ENCODE data around the gene ADCK1.
"Not testable (repeated sequence)": the region's sequence is repeated elsewhere in the genome, so short reads cannot be mapped to it uniquely, and the experiment has no call there.

Gene ADCK1

DNA sequence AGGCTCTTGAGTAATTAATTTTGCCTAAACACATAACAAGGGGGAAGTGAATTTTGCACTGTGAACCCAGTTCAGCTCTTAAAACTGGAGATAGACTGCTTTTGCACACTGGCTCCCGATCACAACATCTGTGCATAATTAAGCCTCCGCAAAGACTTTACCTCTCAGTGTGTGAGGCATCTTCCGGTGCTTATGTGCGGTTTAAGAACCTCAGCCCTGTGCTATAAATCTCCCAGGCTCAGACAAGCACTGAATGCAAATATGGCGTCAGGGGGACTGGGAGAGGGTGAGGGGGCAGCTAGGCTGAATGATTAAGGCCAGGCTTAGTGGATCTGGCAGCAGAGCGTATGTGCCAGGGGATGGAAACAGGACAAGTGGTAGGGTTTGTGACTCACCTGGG, 103.3 kb downstream of the ADCK1 start:
- no peak for DNase-seq (ENCODE audit: low read depth)

DNA sequence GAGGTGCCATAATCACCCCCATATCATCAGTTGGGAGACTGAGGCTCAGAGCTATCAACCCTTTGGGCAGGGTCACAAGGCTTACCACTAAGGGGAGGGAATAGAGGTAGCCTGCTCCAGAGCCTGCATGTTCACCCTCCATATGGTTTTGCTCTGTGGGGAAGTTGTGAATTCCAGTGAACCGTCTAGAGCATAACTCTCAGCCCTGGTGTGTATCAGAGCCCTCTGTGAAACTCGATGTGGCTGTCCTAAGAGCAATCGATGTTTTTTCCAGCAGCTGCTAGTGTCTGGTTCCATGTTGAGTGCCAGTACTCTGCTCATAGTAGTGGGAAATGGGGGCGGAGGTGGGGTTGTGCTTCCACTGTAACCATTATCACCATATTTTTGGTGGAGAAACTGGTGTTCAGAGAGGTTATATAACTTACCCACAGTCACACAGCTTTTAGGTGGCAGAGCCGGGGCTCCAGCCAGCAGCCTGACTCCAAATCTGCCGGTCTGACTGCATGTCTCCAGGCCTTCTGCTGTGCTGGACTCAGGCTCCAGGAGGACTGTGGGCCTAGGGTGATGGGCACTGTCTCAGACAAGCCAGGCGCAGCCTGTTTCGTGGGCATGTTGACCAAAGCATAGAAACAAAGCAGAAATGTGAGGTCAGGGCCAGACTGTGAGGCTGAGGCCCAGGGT, 104.2 kb downstream of the ADCK1 start:
- DNase-seq (ENCODE audit: low read depth) = no peak

DNA sequence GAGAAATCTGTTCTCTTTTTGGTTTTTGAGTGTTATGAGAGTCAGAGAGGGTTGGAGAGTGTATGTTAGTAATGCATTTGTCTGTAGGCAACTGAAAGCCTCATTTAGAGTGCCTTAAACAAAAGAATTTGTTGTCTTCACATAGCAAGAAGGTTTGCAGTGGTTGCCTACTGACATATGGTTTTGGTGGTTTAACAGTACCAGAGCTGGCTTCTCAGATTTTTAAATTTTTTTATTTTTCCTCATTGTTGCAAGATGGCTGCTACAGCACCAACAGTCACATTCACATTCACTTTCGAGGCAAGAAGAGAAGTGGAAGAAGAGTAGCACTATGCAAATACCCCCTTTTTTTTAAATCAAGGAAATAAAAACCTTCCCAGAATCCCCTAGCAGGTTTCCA, 106.5 kb downstream of the ADCK1 start:
- DNase-seq (ENCODE audit: low read depth) = no peak

DNA sequence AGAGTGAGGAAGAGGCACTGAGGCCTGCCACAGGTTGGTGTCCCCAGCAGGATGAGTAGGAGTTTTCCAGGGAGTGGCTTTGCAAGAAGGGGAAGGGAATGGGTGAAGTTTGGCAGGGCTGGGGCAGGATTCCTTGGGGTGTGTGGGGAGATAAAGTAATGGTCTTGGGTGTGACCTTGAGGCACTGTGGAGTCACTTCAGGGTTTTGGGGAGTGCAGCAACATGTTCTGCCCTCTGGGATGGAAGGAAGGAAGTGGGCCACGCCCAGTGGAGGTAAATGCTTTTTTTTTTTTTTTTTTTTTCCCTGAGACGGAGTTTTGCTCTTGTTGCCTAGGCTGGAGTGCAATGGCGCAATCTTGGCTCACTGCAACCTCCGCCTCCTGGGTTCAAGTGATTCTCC, 108.9 kb downstream of the ADCK1 start:
- DNase-seq (ENCODE audit: low read depth) = no peak

DNA sequence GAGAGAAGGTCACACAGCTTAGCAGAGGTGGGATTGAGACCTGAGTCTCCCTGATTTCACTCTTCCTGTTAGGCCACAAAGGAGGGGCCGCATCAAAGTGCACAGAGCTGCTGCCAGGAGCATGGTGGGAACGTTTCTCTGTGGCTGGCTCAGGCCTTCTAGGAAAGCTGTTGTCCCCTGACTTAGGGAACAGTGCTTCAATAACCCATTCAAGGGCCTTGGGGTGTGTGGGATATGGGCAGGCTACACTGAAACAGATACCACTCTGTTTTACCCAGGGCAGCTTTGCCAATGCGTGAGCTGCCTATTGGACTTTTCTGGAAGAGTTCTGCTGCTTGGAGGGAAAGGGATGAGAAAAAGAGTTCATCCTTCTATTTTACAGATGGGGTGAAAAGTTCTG, 110.0 kb downstream of the ADCK1 start:
- no peak for DNase-seq (ENCODE audit: low read depth)

DNA sequence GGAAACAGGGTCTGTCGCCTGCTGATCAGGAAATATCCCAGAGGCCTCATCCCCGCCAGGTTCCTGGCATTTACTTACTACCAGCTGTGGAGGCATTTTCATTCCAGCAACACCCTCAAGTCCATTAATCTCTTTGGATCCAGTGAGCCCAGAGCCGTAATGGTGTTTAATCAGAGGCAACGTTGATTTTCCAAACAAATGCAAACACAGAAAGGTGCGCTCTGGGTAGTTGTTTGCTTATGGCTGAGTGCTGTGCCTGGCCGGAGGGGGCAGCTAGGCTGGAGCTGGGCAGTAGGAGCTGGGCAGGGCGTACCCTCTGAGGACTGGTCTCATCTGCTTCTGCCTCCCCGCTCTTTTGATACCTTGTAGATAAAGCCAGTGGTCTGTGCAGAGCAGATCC, 110.6 kb downstream of the ADCK1 start:
- DNase-seq (ENCODE audit: low read depth) = no peak

DNA sequence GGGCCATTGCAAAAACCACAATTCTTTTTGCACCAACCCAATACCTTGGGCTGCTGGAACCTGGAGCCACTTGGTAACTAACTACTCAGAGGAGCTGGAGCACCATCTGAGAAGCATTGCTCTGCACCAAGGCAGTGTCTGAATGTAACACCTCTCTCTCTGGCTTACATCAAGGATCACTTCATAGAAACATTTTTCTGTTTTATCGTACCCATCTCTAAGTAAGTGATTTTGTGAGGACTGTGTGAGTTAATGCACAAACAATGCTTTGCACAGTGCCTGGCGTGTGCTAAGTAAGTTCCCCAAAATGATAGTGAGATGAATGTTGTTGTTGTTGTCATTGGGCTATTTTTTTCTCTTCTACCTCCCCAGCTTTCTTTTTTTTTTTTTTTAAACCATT, 111.4 kb downstream of the ADCK1 start:
- no peak for DNase-seq (ENCODE audit: low read depth)

DNA sequence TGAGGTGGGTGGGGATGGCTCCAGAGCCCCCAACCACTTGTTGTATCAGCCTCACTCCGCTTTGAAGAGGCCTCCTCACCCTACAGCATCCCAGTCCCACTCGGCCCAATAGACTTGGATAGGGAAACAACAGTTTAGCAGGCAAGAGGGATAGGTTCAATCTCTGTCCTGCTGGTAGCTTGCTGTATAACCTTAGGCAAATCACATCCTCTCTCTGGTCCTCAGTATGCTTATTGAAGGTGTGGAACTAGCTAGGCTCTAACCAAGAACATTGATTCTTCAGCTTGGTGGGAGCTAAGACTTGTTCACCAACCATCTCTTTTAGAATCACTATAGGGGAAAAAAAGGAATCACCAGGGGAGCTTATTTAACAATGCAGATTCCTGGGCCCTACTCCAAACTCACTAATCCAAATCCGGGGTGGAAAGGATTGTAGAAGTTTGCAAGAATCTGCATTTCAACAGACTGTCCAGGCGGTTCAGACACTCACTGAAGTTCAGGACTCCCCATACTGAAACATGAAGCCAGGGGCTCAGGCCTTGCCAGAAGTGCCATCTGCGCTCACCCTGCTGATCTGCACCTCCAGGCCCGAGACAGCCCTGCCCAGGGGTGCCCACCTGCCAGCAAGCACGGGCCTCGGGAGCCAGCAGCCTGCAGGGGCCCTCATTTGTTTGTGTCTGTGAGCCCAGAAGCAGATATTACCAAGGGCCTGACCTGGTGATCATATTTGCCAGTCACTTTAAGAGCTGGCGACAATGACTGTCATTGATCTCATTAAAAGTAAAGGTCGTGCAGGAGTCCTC, 113.0 kb downstream of the ADCK1 start:
- DNase-seq (ENCODE audit: low read depth) = no peak

DNA sequence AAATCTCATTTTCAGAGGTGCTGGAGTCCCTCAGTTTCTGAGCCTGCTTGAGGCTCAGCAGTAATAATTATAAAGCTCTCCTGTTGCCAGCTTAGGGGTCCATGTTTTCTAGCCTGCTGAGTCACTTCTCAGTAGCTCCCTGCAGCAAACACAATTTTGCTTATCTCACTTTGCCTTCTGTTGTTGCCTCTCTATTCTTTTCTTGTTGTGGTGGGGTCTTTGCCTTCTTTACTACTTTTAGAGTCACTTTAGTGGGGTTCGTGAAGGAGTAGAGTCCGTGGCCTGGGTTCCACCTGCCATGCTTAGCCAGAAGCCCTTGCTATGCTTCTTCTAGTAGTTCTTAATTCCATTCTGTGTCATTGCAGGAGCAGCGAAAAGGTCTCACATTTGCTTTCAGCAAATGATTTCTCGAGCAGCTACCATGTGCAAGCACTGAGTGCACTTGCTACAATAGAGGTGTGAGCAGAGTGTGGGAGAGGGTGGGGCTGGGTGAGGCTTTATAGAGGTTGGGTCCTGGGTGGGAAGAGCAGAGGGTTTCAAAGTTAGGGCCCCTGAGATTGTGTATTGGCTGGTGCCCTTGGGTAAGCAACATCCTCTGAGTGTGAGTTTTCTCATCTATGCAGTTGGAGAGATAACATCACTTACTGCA, 114.3 kb downstream of the ADCK1 start:
- DNase-seq (ENCODE audit: low read depth) = no peak

DNA sequence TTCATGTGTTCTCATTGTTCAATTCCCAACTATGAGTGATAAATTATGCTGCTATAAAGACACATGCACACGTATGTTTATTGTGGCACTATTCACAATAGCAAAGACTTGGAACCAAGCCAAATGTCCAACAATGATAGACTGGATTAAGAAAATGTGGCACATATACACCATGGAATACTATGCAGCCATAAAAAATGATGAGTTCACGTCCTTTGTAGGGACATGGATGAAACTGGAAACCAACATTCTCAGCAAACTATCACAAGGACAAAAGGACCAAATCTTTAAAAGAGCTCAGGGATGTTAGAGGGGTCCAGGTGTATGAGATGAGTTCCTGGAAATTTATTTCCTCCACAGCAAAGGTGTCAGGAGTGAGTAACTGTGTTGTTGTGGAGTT, 115.5 kb downstream of the ADCK1 start:
- not testable (repeated sequence) for DNase-seq (ENCODE audit: low read depth)

DNA sequence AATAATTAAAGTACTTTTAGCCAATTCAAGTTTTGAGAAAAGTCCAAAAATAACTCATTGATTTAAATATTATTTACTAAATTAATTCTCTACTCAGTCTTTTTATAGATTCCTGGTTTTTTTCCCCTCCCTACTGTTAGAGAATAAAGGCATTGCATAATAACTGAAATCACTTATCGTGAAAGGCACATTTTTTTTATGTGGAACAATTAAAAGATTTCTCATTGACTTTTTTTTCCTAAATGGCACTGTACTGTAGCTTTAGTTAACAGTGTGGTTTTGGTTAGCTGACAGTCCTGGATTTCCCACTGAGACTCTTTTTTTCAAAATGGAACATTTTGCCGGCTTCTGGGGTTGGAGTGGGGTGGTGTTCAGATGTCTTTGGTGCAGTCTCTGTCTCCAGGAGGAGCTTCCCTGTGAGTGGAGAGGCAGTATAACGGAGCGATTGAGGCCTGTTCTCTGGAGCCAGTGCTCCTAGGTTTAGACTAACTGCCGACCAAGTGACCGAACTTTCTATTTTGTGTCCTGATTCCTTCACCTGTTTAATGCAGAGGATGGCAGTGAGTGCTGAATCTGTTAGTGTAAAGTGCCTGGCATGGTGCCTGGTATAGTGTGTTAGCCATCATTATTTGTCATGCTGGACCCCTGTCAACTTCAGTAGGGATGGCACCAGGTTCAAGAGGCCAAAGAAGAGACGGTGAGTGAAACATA, 117.7 kb downstream of the ADCK1 start:
- DNase-seq (ENCODE audit: low read depth) = no peak

DNA sequence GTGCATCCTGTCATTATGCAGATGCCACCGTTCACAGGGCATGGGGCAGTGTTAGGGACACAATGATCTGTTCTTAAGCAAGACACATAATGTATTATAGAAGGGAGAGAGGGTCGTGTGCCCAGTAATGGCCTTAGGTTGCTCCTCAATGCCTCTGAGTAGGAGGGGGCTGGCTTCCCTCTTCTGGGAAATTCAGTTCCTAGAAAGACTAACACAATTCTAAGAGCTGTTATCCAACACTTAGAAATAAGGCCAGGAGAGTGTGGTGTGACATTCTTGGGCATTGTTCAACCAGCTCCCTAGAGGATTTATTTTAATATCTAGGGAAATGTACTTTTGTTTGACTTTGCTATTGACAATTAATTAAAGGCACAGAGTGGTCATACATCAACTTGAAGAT, 118.5 kb downstream of the ADCK1 start:
- DNase-seq (ENCODE audit: low read depth) = no peak

DNA sequence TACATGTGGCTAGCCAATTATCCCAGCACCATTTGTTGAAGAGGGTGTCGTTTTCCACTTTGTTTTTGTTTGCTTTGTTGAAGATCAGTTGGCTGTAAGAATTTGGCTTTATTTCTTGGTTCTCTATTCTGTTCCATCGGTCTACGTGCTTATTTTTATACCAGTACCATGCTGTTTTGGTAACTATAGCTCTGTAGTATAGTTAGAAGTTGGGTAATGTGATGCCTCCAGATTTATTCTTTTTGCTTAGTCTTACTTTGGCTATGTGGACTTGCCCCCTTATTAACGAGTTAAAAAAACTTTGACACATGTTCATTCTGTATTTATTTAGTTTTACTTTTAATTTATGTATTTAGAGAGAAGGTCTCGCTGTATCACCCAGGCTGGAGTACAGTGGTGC, 120.4 kb downstream of the ADCK1 start:
- no peak for DNase-seq (ENCODE audit: low read depth)

DNA sequence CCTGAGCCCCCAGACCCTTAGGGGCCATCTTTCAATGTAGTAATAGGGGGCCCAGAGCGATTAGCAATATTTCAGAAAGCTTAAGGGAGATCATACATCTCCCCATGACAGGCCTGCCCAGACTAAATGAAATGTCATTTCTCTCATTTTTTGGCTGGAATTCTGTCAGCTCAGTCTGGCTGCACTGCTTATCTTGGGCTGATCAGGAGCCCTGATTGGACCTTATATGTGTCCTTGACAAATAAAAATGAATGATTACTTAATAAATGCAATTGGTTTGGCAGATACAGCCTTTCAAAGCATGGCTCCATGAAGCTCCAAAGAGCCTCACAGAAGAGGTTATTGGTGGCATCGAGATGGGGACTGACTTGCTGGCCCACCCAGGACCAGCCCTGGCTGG, 121.9 kb downstream of the ADCK1 start:
- no peak for DNase-seq (ENCODE audit: low read depth)

DNA sequence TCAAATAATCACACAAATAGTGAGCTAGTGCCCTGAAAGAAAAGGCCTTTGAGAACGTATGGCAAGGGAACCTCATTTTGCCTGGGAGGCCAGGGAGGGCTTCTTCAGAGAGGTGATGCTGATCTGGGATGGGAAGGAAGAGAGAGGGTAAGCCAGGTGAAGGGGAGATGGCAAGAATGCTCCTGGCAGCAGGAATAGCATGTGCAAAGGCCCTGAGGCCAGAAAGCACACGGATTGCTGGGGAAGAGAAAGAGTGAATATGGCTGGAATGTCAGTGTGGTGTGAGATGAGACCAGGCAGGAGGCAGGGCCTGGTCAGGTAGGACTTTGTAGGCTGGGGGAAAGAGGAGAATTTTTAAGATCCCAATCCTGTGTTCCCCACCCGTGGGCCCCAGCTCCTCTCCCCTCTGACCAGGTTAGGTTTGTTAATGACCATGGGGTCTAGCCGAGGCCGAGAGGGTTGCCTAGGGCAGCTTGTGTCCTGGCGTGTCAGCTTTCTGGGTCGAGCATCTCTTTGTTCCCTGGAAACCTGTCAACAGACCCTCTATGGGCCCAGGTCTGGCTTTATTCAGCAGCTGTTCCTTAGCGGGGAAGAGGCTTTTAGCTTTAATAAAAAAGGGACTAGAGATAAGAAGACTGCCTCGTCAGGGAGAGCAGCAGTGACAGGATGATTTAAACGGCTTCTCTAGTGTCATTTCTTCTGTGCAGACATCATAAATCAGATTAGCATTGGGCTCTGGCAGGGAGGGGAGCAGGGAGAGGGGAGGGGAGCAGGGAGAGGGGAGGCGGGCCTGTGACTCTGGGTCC, 123.4 kb downstream of the ADCK1 start:
- DNase-seq (ENCODE audit: low read depth) = no peak

DNA sequence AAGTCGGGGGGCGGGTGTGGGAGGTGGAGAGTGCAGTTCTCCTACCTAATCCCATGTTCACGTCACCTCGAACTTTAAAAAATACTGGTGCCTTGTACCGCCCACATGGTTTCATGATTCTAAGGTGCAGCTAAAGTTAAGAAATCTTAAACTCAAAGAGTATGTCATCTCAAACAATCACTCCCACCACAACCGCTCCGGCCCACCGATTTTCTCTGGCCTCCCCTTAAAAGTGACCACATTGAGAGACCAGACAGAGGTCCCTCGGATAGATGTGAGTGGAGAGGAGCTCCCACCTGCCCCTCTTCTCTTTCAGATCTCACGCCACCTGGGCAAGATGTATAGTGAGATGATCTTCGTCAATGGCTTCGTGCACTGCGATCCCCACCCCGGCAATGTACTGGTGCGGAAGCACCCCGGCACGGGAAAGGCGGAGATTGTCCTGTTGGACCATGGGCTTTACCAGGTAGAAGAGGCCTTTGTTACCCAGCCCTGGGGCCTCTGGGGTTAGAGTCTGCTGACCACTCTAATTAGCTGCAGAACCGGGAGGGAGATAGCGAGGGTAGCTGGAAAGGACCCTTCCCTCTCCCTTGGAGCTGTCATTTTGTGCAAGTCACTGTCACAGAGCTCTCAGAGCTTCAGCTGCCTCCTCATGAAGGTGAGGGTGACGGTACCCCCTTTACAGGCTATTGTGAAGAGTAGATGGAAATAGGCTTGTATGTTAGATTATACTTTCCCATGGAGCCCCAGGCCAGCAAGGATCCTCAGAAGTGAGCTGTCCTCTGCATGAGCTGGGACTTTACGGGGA, 124.4 kb downstream of the ADCK1 start:
- no peak for DNase-seq (ENCODE audit: low read depth)

DNA sequence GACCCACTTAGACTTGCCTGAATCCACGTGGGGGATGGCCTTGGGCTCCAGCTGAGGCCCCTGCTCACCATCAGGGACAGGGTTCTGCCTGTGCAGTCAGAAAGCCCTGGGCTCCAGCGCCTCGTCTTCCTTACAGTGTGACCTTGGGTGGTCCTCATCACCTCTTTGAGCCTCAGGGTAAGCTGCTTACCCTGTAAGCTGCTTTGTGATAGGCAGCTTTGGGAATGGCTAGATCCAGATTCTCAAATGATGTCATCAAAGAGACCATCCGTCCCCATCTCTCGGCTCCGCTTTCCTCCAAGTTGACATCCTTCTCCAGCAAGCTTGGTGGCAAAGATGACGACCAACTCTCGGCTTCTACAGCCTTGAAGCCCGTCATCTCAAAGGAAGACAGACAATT, 127.0 kb downstream of the ADCK1 start:
- no peak for DNase-seq (ENCODE audit: low read depth)

DNA sequence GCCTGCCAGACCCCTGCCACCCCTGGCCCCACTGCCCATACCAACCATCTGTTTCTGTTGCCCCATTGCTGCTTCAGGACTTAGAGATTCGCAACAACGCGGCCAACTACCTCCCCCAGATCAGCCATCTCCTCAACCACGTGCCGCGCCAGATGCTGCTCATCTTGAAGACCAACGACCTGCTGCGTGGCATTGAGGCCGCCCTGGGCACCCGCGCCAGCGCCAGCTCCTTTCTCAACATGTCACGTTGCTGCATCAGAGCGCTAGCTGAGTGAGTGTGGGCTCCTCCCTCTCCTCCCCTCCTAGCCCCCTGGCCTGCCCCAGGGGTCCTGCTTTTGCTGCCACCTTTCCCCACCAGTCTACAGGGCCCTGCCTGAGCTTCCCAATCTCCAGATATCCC, 131.5 kb downstream of the ADCK1 start:
- no peak for DNase-seq (ENCODE audit: low read depth)

DNA sequence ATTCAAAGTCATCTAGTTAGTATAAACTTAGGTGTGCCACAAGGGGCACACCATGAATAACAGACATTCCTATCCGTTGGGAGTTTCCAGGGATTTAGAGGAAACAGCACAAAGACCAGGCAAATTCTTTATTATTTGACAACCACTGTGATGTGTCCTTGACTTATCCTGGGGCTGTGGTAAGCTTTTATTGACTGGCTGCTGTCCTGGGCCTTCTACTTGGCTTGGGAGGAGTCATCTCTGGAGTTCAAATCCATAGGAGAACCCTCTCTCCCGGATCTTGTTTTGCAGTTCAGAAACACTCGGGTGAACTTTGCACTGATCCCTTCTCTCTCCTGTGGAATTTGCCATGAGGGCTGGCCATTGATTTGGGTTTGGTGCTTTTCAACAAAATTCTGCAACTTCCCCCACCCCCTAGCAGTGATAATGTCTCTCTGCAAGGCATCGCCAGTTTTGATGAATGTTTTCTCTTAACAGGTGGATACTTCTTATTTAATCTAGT, 136.3 kb downstream of the ADCK1 start:
- no peak for DNase-seq (ENCODE audit: low read depth)

DNA sequence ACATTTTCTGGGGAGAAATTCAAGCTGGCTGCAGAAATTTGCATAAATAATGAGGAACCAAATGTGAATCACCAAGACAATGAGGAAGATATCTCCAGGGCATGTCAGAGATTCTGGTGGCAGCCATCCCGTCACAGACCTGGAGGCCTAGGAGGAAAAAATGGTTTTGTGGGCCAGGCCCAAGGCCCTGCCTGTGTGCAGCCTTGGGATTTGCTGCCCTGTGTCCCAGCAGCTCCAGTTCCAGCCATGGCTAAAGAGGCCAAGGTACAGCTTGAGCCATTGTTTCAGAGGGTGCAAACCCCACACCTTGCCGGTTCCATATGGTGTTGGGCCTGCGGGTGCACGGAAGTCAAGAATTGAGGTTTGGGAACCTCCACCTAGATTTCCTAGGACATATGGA, 147.5 kb downstream of the ADCK1 start:
- DNase-seq (ENCODE audit: low read depth) = no peak
